DMS 273 (cell line): Measurements from ENCODE around the gene AKR1C3.
"Not testable (repeated sequence)": the region's sequence is repeated elsewhere in the genome, so short reads cannot be mapped to it uniquely, and the experiment has no call there.

Experiments
- DNase-seq: peaks from one replicate; lab custom pipeline; 2025; ENCODE audit not compliant: unreplicated experiment; lab: John Stamatoyannopoulos, UW

AKR1C3 gene

DNA sequence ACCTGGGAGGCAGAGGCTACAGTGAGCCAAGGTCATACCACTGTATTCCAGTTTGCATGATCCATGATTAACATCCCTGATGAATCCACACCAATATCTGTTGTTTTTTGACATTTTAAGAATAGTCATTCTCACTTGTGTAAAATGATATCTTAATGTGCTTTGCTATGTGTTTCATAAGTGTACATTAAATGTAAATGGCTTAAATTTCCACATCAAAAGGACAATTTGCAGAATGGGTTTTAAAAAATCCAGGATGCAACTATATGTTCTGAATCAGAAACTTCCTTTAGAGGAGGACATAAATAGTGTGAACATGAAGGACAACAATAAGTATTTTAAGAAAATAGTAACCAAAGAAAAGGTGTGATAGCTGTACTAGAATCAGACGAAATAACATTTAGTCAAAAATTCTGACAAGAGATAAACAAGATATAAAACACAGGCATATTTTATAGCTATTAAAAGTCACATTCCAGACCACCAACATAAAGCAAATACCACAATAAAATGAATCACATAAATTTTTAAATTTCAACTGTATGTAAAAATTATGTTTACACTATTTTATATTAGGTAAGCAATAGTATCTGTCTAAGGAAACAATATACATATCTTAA lies 42.4 kb downstream of the AKR1C3 start:
- DNase-seq, result no peak

DNA sequence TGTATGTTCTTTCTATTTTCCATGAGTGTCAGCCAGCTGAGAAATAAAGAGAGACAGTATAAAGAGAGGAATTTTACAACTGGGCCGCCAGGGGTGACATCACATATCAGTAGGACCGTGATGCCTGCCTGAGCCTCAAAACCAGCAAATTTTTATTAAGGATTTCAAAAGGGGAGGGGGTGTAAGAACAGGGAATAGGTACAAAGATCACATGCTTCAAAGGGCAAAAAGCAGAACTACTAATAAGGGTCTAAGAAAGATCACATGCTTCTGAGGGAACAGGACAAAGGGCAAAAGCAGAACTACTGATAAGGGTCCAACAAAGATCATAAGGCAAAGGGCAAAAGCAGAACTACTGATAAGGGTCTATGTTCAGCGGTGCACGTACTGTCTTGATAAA lies 43.5 kb downstream of the AKR1C3 start:
- DNase-seq, result not testable (repeated sequence)

DNA sequence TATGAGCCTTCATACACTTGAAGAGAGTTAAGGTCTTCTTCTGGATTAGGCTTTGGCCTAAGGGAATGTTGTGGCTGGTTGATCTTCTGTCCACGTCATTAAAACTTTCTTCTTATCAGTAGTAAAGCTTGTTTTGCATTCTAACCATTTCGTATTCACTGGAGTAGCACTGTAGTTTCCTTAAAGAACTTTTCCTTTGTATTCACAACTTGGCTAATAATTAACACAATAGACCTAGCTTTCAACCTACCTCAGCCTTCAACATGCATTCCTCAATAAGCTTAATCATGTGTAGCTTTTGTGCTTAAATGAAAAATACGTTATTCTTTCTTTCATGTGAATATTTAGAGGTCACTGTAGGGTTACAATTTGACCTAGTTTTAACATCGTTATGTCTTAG lies 48.0 kb downstream of the AKR1C3 start:
- DNase-seq, result no peak

GRCh38 chr10:5143137-5143536 lies 48.9 kb downstream of the AKR1C3 start:
- no peak for DNase-seq

GRCh38 chr10:5146920-5147254 lies 52.7 kb downstream of the AKR1C3 start:
- no peak for DNase-seq

DNA sequence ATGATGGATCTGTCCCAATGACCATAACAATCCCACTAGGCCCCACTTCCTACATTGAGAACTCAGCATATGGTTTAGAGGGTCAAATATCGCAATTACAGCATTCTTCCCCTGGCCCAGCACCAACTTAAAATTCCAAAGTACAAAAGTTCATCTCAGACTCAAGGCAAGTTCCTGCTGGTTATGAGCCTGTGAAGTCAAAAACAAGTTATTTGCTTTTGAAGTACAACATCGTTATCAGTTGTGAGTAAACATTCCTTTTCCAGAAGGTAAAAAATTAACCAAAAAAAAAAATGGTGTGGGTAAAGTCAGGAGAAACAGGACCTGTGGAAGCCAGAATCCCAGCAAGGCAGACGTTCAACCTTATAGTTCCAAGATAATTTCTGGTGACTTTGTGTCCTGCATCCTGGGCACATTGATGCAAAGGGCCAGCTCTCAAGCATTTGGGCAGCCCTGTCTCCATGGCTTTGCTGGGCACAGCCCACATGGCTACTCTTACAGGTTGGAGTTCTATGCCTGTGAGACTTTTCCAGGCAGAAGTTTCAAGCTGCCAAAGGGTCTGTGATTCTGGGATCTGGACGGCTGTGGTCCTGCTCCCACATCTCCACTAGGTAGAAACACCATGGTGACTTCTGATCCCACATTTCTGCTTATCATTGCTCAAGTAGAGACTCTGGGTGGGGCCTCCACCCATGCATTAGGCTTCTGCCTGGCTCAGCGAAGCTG lies 53.2 kb downstream of the AKR1C3 start:
- DNase-seq, result no peak

- no peak for DNase-seq
Observed at GRCh38 chr10:5147981-5148677, 53.9 kb downstream of the AKR1C3 start.

DNA sequence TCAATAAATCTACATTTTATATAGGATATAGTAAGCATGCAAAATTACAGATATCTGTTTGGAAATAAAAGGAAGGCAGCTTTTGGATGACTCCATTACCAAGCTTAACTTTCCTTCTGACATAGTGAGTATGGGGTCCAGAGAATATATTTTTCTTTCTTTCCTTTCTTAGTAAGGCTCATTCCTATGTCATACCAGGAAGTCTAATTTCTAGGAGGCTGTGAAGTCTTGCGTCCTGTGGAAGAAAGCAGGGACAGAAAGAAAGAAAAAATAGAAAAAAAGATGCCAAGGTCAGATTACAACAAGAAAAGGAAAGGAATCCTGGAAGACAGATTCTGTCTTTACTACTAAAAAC lies 54.4 kb downstream of the AKR1C3 start:
- DNase-seq, result no peak

DNA sequence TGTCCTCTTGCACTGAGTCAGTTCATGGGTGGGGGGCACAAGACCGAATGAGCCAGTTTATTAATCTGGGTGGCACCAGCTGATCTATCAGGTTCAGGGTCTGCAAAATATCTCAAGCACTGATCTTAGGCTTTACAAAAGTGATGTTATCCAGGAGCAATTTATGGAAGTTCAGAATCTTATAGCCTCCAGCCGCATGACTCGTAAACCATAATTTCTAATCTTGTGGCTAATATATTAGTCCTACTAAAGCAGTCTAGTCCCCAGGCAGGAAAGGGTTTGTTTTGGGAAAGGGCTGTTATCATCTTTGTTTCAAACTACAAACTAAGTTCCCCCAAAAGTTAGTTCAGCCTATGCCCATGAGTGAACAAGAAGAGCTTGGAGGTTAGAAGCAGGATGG lies 56.9 kb downstream of the AKR1C3 start:
- DNase-seq, result no peak

DNA sequence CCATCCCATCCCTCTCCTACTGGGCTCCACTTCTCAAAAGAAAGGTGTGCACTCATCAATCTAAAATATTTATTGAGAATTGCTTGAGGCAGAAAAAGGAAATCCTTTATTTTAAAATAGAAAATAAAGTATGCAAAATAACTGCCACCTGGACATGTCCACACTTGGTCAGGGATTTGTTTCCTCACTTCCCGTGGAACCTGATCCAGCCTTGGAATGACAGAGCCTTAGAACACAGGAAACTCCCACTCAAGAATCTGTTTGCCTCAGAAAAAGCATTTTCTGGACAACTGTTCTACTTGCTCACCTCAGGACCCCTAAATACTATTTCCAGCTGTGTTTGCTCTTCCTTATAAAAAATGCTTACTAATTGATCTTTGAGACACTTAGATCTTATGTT lies 61.7 kb downstream of the AKR1C3 start:
- no peak for DNase-seq
